ENCODE results near the gene EFS.
A peak's percentile ranks its signal among the peaks of the same experiment; 100 is the strongest.

EFS gene

GRCh38 chr14:23378612-23379220 is 13.7 kb upstream of the EFS start:
- DNase-seq (ENCODE audit: low spot score) = no peak

GRCh38 chr14:23377573-23378563 is 12.9 kb upstream of the EFS start:
- DNase-seq (ENCODE audit: low spot score) = no peak

- no peak for DNase-seq (ENCODE audit: low spot score)
These were observed 12.2 kb upstream of the EFS start for GRCh38 chr14:23377198-23377550.

GRCh38 chr14:23376482-23377197 is 11.7 kb upstream of the EFS start, which contains the start of gene CMTM5:
Gene CMTM5, plus strand, starts transcription at chr14:23377046. Its CDS starts 206 bp downstream, at chr14:23377252.
- no peak for DNase-seq (ENCODE audit: low spot score)

GRCh38 chr14:23375527-23376251 is 10.7 kb upstream of the EFS start:
- no peak for DNase-seq (ENCODE audit: low spot score)

- DNase-seq (ENCODE audit: low spot score) = no peak
These were observed 8.1 kb upstream of the EFS start for GRCh38 chr14:23373041-23373440.

- DNase-seq (ENCODE audit: low spot score) = no peak
These were observed 7.5 kb upstream of the EFS start, which contains the start of gene IL25 for GRCh38 chr14:23372509-23372908. Gene IL25, plus strand, starts transcription at chr14:23372809.

GRCh38 chr14:23371865-23372264 is 6.9 kb upstream of the EFS start:
- DNase-seq (ENCODE audit: low spot score) = no peak

- DNase-seq (ENCODE audit: low spot score) = no peak
These were observed 5.2 kb upstream of the EFS start for GRCh38 chr14:23370221-23370620.

- DNase-seq (ENCODE audit: low spot score) = peak; percentile 73
These were observed 1.5 kb upstream of the EFS start for GRCh38 chr14:23366426-23366921.

GRCh38 chr14:23365732-23366425 is 907 bp upstream of the EFS start:
- DNase-seq (ENCODE audit: low spot score) = peak; percentile 59

GRCh38 chr14:23364164-23365035 is 572 bp downstream of the EFS start:
- peak; percentile 73 for DNase-seq (ENCODE audit: low spot score)

- DNase-seq (ENCODE audit: low spot score) = peak; percentile 46
These were observed 2.8 kb downstream of the EFS start for GRCh38 chr14:23362200-23362599.

- no peak for DNase-seq (ENCODE audit: low spot score)
These were observed 3.2 kb downstream of the EFS start for GRCh38 chr14:23361763-23362162.

- peak; percentile 77 for DNase-seq (ENCODE audit: low spot score)
These were observed 3.7 kb downstream of the EFS start for GRCh38 chr14:23361320-23361719.

- DNase-seq (ENCODE audit: low spot score) = no peak
These were observed 4.5 kb downstream of the EFS start for GRCh38 chr14:23360496-23360895.

GRCh38 chr14:23359722-23360447 is 5.1 kb downstream of the EFS start:
- DNase-seq (ENCODE audit: low spot score) = no peak

GRCh38 chr14:23359167-23359626 is 5.8 kb downstream of the EFS start:
- DNase-seq (ENCODE audit: low spot score) = no peak

- DNase-seq (ENCODE audit: low spot score) = no peak
These were observed 6.3 kb downstream of the EFS start for GRCh38 chr14:23358553-23359166.
